Measurements from ENCODE around the gene TMEM82. TPM values are rescaled to one million over a fixed set of nuclear protein-coding genes. Genes with fewer than 3 reads are reported as not detected.
A peak's percentile ranks its signal among the peaks of the same experiment; 100 is the strongest.

The TMEM82 gene
- total RNA-seq, 4 donors from 2014 or later: 2.5 to 42.4 (median 32.7) TPM

- peaks cover 2 to 64% (median 7%) of the 10 kb centered on the region in 4 donors for H3K4me1 ChIP-seq
- DNase-seq: no peak
- TF ChIP-seq POLR2A (IDR thresholded peaks at IDR 0.05): no peak
- no peak for TF ChIP-seq CTCF (IDR thresholded peaks at IDR 0.05)
- H3K36me3 ChIP-seq: peaks cover 0 to 3% (median 0%) of the 10 kb centered on the region in 3 donors
- H3K9me3 ChIP-seq: no peaks in the 10 kb centered on the region
- H3K27ac ChIP-seq: peak overlapping the region; percentile 71 to 95 (median 84)
- peaks cover 0 to 3% of the 10 kb centered on the region in 2 donors for H3K27me3 ChIP-seq
- peak overlapping the region; percentile 40 to 71 (median 64) for H3K4me3 ChIP-seq
Observed at GRCh38 chr1:15758953-15759661, 16.8 kb downstream of the TMEM82 start.

- H3K27me3 ChIP-seq: peaks cover 0 to 3% of the 10 kb centered on the region in 2 donors
- H3K27ac ChIP-seq: peak overlapping the region; percentile 71 to 85 (median 81)
- peaks cover 0 to 14% (median 0%) of the 10 kb centered on the region in 3 donors for H3K36me3 ChIP-seq
- H3K4me3 ChIP-seq: peak overlapping the region in 2 of 4 donors; percentile 17 to 24
- H3K9me3 ChIP-seq: no peaks in the 10 kb centered on the region
- no peak for DNase-seq
- peaks cover 3 to 74% (median 7%) of the 10 kb centered on the region in 4 donors for H3K4me1 ChIP-seq
- TF ChIP-seq CTCF (IDR thresholded peaks at IDR 0.05) (no peak), POLR2A (IDR thresholded peaks at IDR 0.05) (no peak)
Observed at GRCh38 chr1:15760520-15761211, 18.4 kb downstream of the TMEM82 start.

GRCh38 chr1:15761366-15762128, 19.2 kb downstream of the TMEM82 start:
- Histone ChIP-seq H3K36me3 (peaks cover 0 to 23% (median 0%) of the 10 kb centered on the region in 3 donors), H3K4me1 (peaks cover 3 to 73% (median 7%) of the 10 kb centered on the region in 4 donors), H3K27ac (peak overlapping the region; percentile 35 to 85 (median 81)), H3K4me3 (no peak overlapping the region), H3K9me3 (no peaks in the 10 kb centered on the region), H3K27me3 (peaks cover 0 to 3% of the 10 kb centered on the region in 2 donors)
- DNase-seq: no peak
- no peak for TF ChIP-seq CTCF (IDR thresholded peaks at IDR 0.05)
- TF ChIP-seq POLR2A (IDR thresholded peaks at IDR 0.05): no peak

DNA sequence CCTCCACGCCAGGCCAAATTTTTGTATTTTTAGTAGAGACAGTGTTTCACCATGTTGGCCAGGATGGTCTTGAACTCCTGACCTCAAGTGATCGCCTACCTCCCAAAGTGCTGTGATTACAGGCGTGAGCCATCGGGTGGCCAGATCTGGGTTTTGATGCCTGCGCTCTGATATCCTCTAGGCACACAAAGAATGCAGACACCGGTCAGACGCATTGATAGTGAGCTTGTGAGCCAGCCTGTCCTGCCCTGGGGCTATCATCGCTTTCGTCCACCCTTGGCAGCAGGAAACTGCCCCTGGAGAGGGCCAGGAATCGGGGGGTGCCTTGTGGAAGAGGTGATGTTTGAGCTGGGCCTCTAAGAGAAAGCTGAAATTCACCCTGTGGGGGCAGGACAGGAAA, 20.2 kb downstream of the TMEM82 start:
- no peak for DNase-seq
- Histone ChIP-seq H3K9me3 (no peaks in the 10 kb centered on the region), H3K4me1 (peaks cover 3 to 70% (median 7%) of the 10 kb centered on the region in 4 donors), H3K36me3 (peaks cover 0 to 33% (median 0%) of the 10 kb centered on the region in 3 donors), H3K27me3 (peaks cover 0 to 3% of the 10 kb centered on the region in 2 donors), H3K27ac (peak overlapping the region in 2 of 4 donors; percentile 40 to 85), H3K4me3 (no peak overlapping the region)
- TF ChIP-seq POLR2A (IDR thresholded peaks at IDR 0.05): no peak
- TF ChIP-seq CTCF (IDR thresholded peaks at IDR 0.05): no peak

- H3K27me3 ChIP-seq: peaks cover 0 to under 1% of the 10 kb centered on the region in 2 donors
- TF ChIP-seq CTCF (IDR thresholded peaks at IDR 0.05): no peak
- peak in 1 of 2 donors; percentile 89 for TF ChIP-seq POLR2A (IDR thresholded peaks at IDR 0.05)
- H3K27ac ChIP-seq: peak overlapping the region in 3 of 4 donors; percentile 72 to 96 (median 85)
- H3K4me3 ChIP-seq: no peak overlapping the region
- H3K4me1 ChIP-seq: peaks cover 0 to 54% (median 3%) of the 10 kb centered on the region in 4 donors
- DNase-seq: peak in 2 of 3 donors; percentile 91 to 92
- peaks cover 0 to 51% (median 0%) of the 10 kb centered on the region in 3 donors for H3K36me3 ChIP-seq
- no peaks in the 10 kb centered on the region for H3K9me3 ChIP-seq
Observed at GRCh38 chr1:15764269-15764764, 22.0 kb downstream of the TMEM82 start.

All from Peyer's patch (tissue), 4 donors.